Spleen (tissue), 11 donors: ENCODE data around the gene CXCR1. TPM values are rescaled to one million over a fixed set of nuclear protein-coding genes. Genes with fewer than 3 reads are reported as not detected.
A peak's percentile ranks its signal among the peaks of the same experiment; 100 is the strongest.

Source experiments
- DNase-seq: peaks from one replicate; pipeline ENCODE4 v3.0.0-alpha.2; 2020
- H3K27ac ChIP-seq, 8 donors: fragments of 200-600 bp; sonication (generic) in 7 of 8; 1 replicate in 4 of 8; 2 replicates in 4 of 8; pipeline versions ENCODE4 v1.5.0 to v1.8.0; 2016 to 2021; ENCODE audit warnings: inconsistent platforms in 4 of 8, mild to moderate bottlenecking in 4 of 8, moderate library complexity in 1 of 8
- H3K27me3 ChIP-seq, 7 donors: fragments of 200-600 bp; sonication (generic) in 6 of 7; replicated peaks in 1 of 7; 1 replicate in 4 of 7; 2 replicates in 3 of 7; pipeline versions ENCODE4 v1.5.0 to v1.8.0; 2016 to 2021; ENCODE audit warnings: inconsistent platforms in 3 of 7, mild to moderate bottlenecking in 1 of 7
- H3K36me3 ChIP-seq, 6 donors: fragments of 200-600 bp; sonication (generic) in 5 of 6; 1 replicate in 4 of 6; 2 replicates in 2 of 6; pipeline versions ENCODE4 v1.5.0 to v1.8.0; 2016 to 2021; ENCODE audit warnings: inconsistent platforms in 2 of 6
- H3K4me1 ChIP-seq, 6 donors: fragments of 200-600 bp; sonication (generic) in 5 of 6; 1 replicate in 3 of 6; 2 replicates in 3 of 6; pipeline versions ENCODE4 v1.5.0 to v1.8.0; 2016 to 2021; ENCODE audit warnings: inconsistent platforms in 3 of 6
- H3K4me3 ChIP-seq, 8 donors: fragments of 200-600 bp; sonication (generic) in 7 of 8; 1 replicate in 4 of 8; 2 replicates in 4 of 8; pipeline versions ENCODE4 v1.5.0 to v1.8.0; 2016 to 2021; ENCODE audit warnings: inconsistent platforms in 4 of 8, mild to moderate bottlenecking in 4 of 8, moderate library complexity in 2 of 8
- H3K9me3 ChIP-seq, 8 donors: fragments of 200-600 bp; sonication (generic) in 7 of 8; 1 replicate in 4 of 8; 2 replicates in 4 of 8; pipeline versions ENCODE4 v1.5.0 to v1.8.0; 2016 to 2021; ENCODE audit warnings: inconsistent platforms in 4 of 8
- POLR2A ChIP-seq, 3 donors: fragments of 450-650 bp; IDR thresholded peaks; one replicate each; pipeline ENCODE4 v1.5.1; 2017; ENCODE audit warnings: antibody characterized with exemption in 3 of 3, mild to moderate bottlenecking in 1 of 3
- POLR2AphosphoS5 ChIP-seq, 3 donors: sonication (generic); formaldehyde crosslinking; IDR thresholded peaks; one replicate each; pipeline ENCODE4 v1.5.1; 2017; ENCODE audit warnings: antibody characterized with exemption in 3 of 3
- WGBS, 5 donors: extraction: QIAGEN DNeasy Blood & Tissue Kit in 3 of 5; methylation state at CpG; one replicate each; pipeline versions ENCODE4 v1.1.5 to v1.1.7; 2013 to 2018; 5-methylcytosine and 5-hydroxymethylcytosine counted together
- intact Hi-C: fragments of 100-400 bp; cut with DNase I; formaldehyde crosslinking; loops from one replicate; pipeline ENCODE4 v1.15.0; 2023; ENCODE audit warnings: low total_unique reads
- polyA plus RNA-seq, 3 donors: library from polyadenylated mRNA; stranded (reverse); fragments of 200-250 nt; gene quantifications; one replicate each; pipeline ENCODE4 v1.2.1, GENCODE V29; 2013
- total RNA-seq, 7 donors: library from RNA; depleted of rRNA in 3 of 7; stranded (reverse); fragments of >200 nt in 3 of 7; fragmentation: NEBNext Ultra II Directional in 4 of 7; extraction: Animal tissue kit (Norgen Biotek cat#: 25700) in 4 of 7; gene quantifications; one replicate each; pipeline versions ENCODE4 v1.1.0 to v1.2.1, GENCODE V29; 2016 to 2021
- TF ChIP-seq, protein P1 (sequence below), 11 experiments: fragments of 200-600 bp in 7 of 11; fragments of 450-650 bp in 4 of 11; sonication (generic) in 4 of 11; IDR thresholded peaks in 8 of 11; conservative IDR thresholded peaks in 3 of 11; 1 replicate in 7 of 11; 2 replicates in 4 of 11; pipeline versions ENCODE4 v1.4.0 to v1.8.0; 2016 to 2021; ENCODE audit warnings: antibody characterized with exemption in 11 of 11, inconsistent platforms in 4 of 11, mild to moderate bottlenecking in 1 of 11
- donor health status: healthy with polysubstance abuse.
- donor health status: DM: no; HTN: no; CAD: no; lungs with moderate emphysema.
- donor health status: DM: no; HTN: no; CAD: no.
- donor health status: Bipolar disorder and iron deficiency.
- donor health status: healthy.
- donor health status: DM: no; HTN: no; CAD: no.
- donor health status: DM: yes; HTN: yes; CAD: no.

Gene CXCR1
- total and polyA plus RNA-seq, 10 donors = 0.70 to 139 (median 39.2) TPM

DNA sequence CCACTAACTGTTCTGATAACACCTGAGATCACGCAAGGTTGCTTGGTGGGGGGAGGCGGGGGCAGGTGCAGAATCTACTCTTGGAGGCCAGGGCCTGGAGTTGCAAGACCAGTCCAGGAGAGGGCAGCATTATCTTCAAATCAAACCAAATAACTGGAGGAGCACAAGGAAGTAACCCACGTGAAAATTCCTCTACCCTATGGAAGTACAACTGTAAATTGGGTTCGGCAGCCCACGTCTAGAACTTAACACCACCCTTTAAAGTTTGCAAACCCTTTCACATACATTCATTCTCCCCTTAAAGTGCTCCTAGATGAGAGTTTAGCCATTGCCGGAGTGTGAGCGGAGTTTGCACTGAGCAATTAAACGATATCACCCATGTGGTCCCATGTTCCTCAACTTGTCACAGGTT, 19.6 kb upstream of the CXCR1 start:
- DNase-seq = peak; percentile 84
- Histone ChIP-seq H3K4me1 (peaks cover 0 to 10% (median 7%) of the 10 kb centered on the region in 6 donors), H3K9me3 (no peaks in the 10 kb centered on the region), H3K27me3 (no peaks in the 10 kb centered on the region), H3K27ac (no peak overlapping the region), H3K36me3 (no peaks in the 10 kb centered on the region), H3K4me3 (no peak overlapping the region)
- WGBS, 5 donors = 29 to 38% (median 35%) methylated on average over 8 of the region's 8 CpGs
- TF ChIP-seq POLR2A (IDR thresholded peaks at IDR 0.05) (no peak), POLR2AphosphoS5 (IDR thresholded peaks at IDR 0.05) (peak in 1 of 3 donors; percentile 36)
- TF ChIP-seq, protein P1, sequence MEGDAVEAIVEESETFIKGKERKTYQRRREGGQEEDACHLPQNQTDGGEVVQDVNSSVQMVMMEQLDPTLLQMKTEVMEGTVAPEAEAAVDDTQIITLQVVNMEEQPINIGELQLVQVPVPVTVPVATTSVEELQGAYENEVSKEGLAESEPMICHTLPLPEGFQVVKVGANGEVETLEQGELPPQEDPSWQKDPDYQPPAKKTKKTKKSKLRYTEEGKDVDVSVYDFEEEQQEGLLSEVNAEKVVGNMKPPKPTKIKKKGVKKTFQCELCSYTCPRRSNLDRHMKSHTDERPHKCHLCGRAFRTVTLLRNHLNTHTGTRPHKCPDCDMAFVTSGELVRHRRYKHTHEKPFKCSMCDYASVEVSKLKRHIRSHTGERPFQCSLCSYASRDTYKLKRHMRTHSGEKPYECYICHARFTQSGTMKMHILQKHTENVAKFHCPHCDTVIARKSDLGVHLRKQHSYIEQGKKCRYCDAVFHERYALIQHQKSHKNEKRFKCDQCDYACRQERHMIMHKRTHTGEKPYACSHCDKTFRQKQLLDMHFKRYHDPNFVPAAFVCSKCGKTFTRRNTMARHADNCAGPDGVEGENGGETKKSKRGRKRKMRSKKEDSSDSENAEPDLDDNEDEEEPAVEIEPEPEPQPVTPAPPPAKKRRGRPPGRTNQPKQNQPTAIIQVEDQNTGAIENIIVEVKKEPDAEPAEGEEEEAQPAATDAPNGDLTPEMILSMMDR (IDR thresholded peaks at IDR 0.05 in 8 of 11, conservative IDR thresholded peaks at IDR 0.05 in 3 of 11) = peak; percentile 76 to 94 (median 89)
- intact Hi-C loops = loop anchor here (5.0 kb wide), 1 partner anchor 71 kb away; no protein-coding TSS in a partner anchor

DNA sequence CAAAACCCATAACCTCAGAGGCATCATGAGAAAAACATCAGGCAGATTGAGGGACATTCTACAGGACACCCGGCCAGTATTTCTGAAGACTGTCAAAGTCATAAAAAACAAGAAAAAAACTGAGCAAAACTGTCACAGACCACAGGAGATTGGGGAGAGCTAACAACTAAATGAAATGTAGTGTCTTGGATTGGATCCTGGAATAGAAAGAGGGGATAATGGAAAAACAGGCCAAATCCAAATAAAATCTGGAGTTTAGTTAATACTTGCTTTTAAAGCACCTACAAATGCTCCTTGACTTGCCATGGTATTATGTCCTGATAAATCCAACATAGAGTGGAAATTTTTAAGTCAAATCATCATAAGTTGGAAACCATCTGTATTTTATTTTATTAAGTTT, 17.6 kb upstream of the CXCR1 start:
- intact Hi-C loops = no loop called here
- Histone ChIP-seq H3K4me3 (no peak overlapping the region), H3K36me3 (no peaks in the 10 kb centered on the region), H3K4me1 (peaks cover 0 to 10% (median 7%) of the 10 kb centered on the region in 6 donors), H3K27me3 (no peaks in the 10 kb centered on the region), H3K9me3 (no peaks in the 10 kb centered on the region), H3K27ac (no peak overlapping the region)
- TF ChIP-seq POLR2A (IDR thresholded peaks at IDR 0.05) = no peak
- TF ChIP-seq, protein P1 (IDR thresholded peaks at IDR 0.05 in 8 of 11, conservative IDR thresholded peaks at IDR 0.05 in 3 of 11) = no peak
- no peak for TF ChIP-seq POLR2AphosphoS5 (IDR thresholded peaks at IDR 0.05)
- WGBS, 5 donors = 80 to 94% (median 89%) methylated on average over 1 of the region's 1 CpG
- no peak for DNase-seq

DNA sequence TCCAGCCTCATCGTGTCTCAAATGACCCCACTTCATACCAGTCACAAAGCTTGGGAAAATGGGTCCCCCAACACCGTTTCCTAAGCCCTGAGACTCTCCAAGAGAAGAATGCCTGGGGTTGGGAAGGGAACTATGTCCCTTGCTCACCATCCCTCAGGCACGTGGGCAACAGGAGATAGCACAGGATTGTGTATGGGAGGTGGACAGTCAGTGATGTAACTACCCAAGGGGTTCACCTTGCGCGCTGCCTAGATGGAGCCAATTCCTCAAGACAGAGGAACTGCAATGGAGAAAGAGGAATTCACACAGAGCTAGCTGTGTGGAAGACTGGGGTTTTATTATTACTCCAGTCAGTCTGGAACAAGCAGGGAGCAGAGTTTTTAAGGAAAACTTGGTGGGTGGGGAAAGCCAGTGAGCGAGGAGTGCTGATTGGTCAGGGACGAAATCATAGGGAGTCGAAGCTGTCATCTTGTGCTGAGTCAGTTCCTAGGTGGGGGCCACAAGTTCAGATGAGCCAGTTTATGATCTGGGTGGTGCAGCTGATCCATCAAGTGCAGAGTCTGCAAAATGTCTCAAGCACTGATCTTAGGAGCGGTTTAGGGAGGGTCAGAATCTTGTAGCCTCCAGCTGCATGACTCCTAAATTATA, 13.8 kb upstream of the CXCR1 start:
- Histone ChIP-seq H3K4me1 (no peaks in the 10 kb centered on the region), H3K9me3 (no peaks in the 10 kb centered on the region), H3K4me3 (no peak overlapping the region), H3K27me3 (no peaks in the 10 kb centered on the region), H3K27ac (no peak overlapping the region), H3K36me3 (no peaks in the 10 kb centered on the region)
- TF ChIP-seq POLR2A (IDR thresholded peaks at IDR 0.05) (no peak), POLR2AphosphoS5 (IDR thresholded peaks at IDR 0.05) (no peak)
- TF ChIP-seq, protein P1 (IDR thresholded peaks at IDR 0.05 in 8 of 11, conservative IDR thresholded peaks at IDR 0.05 in 3 of 11) = no peak
- intact Hi-C loops = no loop called here
- no peak for DNase-seq
- WGBS, 5 donors = 66 to 76% (median 72%) methylated on average over 9 of the region's 9 CpGs

DNA sequence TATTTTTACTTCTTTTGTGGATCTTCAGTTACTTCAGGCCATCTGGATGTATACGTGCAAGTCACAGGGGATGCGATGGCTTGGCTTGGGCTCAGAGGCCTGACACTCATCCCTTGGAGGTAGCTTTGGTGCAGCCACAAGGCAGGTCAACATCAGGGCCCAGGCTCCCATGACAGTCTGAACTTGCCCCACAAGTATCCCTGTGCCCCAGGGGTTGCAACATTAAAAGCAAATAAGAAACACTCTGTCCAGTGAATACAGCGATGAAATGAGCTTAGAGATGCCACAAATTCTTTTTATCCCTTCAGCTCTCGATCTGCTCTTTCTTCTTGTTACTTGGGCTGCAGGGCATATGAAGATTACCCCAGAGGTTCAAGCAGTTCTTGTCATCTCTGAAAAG, 13.0 kb upstream of the CXCR1 start:
- WGBS, 5 donors = 87 to 99% (median 93%) methylated on average over 4 of the region's 4 CpGs
- no peak for DNase-seq
- intact Hi-C loops = no loop called here
- Histone ChIP-seq H3K9me3 (no peaks in the 10 kb centered on the region), H3K4me1 (no peaks in the 10 kb centered on the region), H3K27me3 (no peaks in the 10 kb centered on the region), H3K4me3 (no peak overlapping the region), H3K36me3 (no peaks in the 10 kb centered on the region), H3K27ac (no peak overlapping the region)
- TF ChIP-seq, protein P1 (IDR thresholded peaks at IDR 0.05 in 8 of 11, conservative IDR thresholded peaks at IDR 0.05 in 3 of 11) = no peak
